ENCODE results near the gene NR3C2. TPM values are rescaled to one million over a fixed set of nuclear protein-coding genes. Genes with fewer than 3 reads are reported as not detected.

Gene NR3C2
- total RNA-seq, 1 experiment from 2014 or later = not detected

DNA sequence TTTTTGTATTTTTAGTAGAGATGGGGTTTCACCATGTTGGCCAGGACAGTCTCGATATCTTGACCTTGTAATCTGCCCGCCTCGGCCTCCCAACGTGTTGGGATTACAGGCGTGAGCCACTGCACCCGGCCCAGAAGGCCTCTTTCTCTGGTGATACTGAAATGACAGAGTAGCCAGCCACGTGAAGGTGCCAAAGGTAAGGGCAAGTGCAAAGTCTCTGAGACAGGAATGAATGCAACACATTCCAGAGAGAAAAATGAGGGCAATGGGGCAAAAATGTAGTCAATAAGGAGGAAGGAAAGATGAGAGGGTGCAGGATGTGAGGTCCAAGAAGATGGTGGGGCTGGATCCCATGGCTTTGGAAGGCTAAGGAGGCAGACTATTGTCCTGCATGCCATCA lies 176.0 kb downstream of the NR3C2 start:
- no peaks in the 10 kb centered on the region for H3K36me3 ChIP-seq
- H3K4me3 ChIP-seq = no peak overlapping the region
- DNase-seq = no peak
- no peaks in the 10 kb centered on the region for H3K9me3 ChIP-seq
- no peaks in the 10 kb centered on the region for H3K27me3 ChIP-seq

DNA sequence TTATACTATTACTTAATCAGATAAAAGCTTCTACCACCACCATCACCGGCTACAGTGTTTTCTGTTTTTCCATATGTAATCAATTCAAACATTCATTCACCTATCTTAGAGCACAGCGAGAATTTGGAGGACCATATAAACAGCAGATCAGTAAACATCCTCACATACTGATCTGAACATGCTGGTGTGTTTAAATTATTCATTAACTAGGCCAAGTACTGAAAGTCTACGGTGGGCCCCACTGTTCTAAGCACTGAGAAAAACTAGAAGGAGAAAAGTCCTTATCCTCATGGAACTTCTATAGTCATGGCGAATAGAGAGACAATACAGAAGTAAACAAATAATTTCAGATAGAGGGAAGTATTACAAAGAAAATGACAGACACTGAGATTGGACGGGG lies 176.6 kb downstream of the NR3C2 start:
- Histone ChIP-seq H3K27me3 (no peaks in the 10 kb centered on the region), H3K36me3 (no peaks in the 10 kb centered on the region), H3K4me3 (no peak overlapping the region), H3K9me3 (no peaks in the 10 kb centered on the region)
- no peak for DNase-seq

DNA sequence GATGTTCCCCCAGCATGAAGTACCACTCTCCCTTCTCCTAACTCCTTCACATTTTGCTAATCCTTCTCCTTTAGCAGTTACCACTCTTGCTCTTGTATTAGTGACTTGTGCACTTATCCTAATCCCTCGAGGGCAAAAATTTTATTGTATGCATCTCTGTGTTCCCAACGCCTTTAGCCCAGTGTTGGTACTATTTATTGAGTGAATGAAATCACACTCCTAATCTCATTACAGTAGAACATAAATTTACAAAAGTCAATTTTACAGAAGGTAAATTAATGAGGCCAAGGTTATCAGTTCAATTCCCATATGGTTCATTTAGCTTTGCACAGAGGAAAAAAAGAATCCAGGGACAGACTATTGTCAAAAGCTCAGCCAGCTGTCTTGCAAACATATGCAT lies 178.4 kb downstream of the NR3C2 start:
- H3K9me3 ChIP-seq = no peaks in the 10 kb centered on the region
- H3K36me3 ChIP-seq = no peaks in the 10 kb centered on the region
- no peak for DNase-seq
- no peak overlapping the region for H3K4me3 ChIP-seq
- no peaks in the 10 kb centered on the region for H3K27me3 ChIP-seq

DNA sequence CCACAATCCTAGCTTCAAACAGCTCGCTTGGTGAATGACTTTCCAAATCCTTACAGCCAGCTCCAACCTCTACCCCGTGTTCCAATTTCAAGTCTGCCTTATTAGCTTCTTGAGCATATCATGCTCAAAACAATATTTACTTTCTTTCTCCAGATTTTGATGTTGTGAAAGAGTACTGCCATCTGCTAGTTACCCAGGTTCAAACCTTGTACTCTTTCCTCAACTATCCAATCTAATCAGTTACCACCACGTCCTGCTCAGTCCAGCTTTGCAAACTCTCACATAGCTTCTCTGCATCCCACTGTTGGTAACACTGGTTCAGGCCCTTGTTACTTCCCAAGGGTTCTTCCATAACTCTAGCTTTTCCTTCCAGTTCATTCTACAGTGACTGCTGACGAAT lies 179.1 kb downstream of the NR3C2 start:
- Histone ChIP-seq H3K36me3 (no peaks in the 10 kb centered on the region), H3K4me3 (no peak overlapping the region), H3K9me3 (no peaks in the 10 kb centered on the region), H3K27me3 (no peaks in the 10 kb centered on the region)
- DNase-seq = no peak

DNA sequence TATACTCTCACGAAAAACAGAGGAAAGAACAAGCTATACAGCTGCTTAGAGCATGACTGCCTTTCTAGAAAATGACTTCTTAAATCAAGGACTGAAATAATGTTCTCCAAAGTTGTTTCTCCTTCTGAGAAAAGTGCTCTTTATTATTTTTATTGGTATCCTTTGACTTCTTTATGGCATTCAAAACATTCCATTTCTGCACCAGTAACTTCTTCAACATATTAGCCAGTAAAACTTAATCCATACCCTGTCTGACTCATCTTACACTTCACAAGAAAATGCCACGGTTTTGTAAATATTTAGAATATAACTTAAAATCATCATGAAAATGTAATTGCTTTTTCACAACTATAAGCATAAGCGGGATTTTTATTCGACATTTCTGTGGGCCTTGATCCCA lies 180.4 kb downstream of the NR3C2 start:
- Histone ChIP-seq H3K27me3 (no peaks in the 10 kb centered on the region), H3K36me3 (no peaks in the 10 kb centered on the region), H3K4me3 (no peak overlapping the region), H3K9me3 (no peaks in the 10 kb centered on the region)
- no peak for DNase-seq

DNA sequence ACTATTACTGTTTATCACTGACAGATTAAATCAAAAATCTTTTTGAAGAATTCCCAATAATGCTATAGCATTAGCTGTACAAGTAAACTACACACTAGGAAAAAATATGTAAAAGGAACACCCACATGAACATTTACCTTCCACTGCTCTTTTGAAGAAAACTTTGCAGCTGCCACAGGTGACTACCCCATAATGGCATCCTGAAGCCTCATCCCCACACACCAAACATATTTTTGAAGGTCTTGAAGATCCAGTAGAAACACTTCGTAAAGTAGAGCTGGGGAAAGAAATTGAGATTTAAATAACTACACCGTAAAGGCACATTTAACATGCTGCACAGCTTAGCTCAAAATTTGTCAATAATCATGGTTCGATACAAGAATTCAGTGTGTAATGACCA lies 182.4 kb downstream of the NR3C2 start:
- Histone ChIP-seq H3K4me3 (no peak overlapping the region), H3K27me3 (no peaks in the 10 kb centered on the region), H3K36me3 (no peaks in the 10 kb centered on the region), H3K9me3 (no peaks in the 10 kb centered on the region)
- no peak for DNase-seq

DNA sequence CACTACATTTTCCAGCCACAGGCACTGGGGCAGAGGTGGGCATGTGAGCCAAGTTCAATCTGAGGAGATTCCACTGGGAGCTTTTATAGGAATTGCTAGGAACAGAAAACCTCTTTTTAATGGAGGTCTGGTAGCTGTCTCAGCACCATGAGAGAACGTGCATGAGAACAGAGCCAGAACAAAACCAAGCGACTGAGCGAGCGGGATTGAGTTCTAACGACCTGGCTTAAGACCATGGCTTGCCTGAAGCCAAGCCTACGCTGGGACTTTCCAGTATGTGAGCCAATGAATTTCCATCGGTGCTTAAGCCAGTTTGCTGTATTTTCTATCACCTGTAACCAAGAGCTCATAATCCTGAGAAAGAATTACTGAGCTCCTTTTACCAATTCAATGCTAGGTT lies 183.7 kb downstream of the NR3C2 start:
- no peaks in the 10 kb centered on the region for H3K27me3 ChIP-seq
- no peak for DNase-seq
- H3K9me3 ChIP-seq = no peaks in the 10 kb centered on the region
- H3K4me3 ChIP-seq = no peak overlapping the region
- H3K36me3 ChIP-seq = no peaks in the 10 kb centered on the region

DNA sequence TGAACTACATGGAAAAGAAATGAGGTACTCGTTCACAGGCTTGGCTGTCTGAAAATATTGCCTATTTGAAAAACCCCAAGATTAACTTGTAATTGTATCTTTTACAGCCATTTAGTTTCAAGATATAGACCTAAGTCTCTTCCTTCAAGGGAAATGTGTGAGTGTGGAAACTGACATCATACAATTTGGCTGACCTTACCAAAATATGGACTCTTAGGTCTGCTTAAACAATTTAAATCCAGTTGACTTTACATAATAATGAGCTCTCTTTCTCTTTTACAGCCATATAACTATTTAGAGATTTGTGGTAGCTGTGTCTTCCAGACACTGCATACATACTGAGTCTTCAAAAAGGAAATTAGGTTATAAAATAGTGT lies 186.9 kb downstream of the NR3C2 start:
- Histone ChIP-seq H3K36me3 (no peaks in the 10 kb centered on the region), H3K27me3 (no peaks in the 10 kb centered on the region), H3K4me3 (no peak overlapping the region), H3K9me3 (no peaks in the 10 kb centered on the region)
- DNase-seq = no peak

DNA sequence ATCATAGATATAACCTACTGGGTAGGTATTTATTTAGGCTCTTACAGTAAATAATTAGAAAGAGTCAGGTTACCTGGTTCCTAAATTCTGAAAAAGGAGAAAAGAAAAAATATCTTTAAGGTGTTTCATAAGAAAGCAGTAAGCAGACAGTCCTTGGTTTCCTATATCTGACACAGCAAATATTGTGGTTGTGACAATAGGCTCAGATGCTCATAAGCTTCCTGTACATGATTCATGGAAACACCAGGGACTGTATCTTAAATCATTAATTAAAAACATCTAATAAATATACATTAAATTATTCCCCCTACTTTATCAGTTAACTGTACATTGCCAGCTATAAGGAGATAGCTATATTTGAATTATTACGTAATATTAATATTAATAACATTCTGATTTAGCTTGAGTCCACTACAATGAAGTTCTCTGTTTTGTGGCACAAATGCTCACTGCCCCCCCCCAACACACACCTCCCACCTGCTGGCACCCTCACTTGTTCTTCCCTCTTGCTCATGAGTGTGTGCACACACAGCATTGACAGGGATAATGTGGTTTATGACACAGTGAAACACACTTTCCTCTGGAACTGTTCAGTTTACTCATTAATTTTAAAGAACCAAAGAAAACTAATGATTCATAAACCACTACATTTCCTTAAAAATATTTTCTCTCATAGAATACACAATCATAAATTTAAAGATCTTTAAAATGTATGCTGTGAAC lies 187.4 kb downstream of the NR3C2 start:
- no peak for DNase-seq
- Histone ChIP-seq H3K9me3 (no peaks in the 10 kb centered on the region), H3K36me3 (no peaks in the 10 kb centered on the region), H3K4me3 (no peak overlapping the region), H3K27me3 (no peaks in the 10 kb centered on the region)

DNA sequence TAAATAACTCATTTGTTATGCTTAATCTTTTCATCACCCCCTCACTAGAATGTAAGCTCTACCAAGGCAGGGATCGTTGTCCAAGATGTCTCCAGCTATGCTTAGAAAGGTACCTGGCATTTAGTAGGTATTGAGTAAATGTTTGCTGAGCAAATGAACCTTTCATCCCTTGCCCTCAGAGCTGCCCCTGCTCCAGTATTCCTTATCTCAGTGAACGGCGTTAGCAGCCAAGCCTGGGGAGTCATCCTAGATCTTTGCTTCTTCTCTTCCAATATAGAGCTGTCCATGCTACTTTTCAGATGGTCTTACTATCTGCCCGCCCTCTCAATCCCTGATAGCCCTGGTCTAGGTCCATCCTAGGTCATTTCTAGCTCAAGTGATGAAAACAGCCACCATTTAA lies 188.4 kb downstream of the NR3C2 start:
- no peaks in the 10 kb centered on the region for H3K9me3 ChIP-seq
- H3K27me3 ChIP-seq = no peaks in the 10 kb centered on the region
- DNase-seq = no peak
- no peaks in the 10 kb centered on the region for H3K36me3 ChIP-seq
- H3K4me3 ChIP-seq = no peak overlapping the region

DNA sequence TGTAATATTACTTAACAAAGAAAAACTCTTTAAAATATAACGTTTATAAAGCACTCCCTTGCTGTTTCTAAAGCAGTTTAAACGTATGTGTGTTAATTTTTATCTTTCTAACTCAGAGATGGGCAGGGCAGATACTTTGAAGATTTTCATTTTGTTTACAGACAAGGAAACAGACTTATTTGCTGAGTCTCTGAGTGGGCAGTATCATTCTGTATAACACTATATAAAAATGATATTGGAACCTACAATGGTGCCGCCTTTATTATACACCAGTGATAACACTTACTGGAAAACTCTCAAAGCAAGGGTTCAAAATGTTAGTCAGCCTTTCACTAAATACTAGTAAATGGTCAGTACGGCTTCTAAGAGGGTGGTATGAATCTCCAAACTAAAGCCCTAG lies 193.4 kb downstream of the NR3C2 start:
- H3K27me3 ChIP-seq = no peaks in the 10 kb centered on the region

DNA sequence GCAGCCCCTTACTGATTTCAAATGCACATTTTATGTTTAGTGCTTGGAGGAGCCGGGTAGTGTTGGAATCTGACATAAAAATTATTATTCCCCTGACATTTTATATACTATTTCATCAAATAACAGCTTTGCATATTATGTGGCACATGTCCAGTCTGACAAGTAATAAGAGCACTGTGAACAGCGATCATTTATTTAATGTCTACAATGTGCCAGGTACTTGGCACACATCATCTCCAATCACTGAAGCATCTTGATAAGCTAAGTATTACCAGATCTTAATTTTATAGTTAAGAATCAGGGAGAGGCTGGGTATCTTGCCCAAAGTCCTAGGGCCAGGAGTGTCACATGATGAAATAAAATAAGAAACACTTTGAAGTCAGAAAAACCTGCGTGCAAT lies 197.2 kb downstream of the NR3C2 start:
- H3K4me3 ChIP-seq = no peak overlapping the region
- no peaks in the 10 kb centered on the region for H3K9me3 ChIP-seq
- no peak for DNase-seq
- H3K27me3 ChIP-seq = no peaks in the 10 kb centered on the region
- H3K36me3 ChIP-seq = no peaks in the 10 kb centered on the region

More for the DNA sequence above, 193.4 kb downstream of the NR3C2 start:
- DNase-seq = no peak
- Histone ChIP-seq H3K9me3 (no peaks in the 10 kb centered on the region), H3K36me3 (no peaks in the 10 kb centered on the region), H3K4me3 (no peak overlapping the region)

DNA sequence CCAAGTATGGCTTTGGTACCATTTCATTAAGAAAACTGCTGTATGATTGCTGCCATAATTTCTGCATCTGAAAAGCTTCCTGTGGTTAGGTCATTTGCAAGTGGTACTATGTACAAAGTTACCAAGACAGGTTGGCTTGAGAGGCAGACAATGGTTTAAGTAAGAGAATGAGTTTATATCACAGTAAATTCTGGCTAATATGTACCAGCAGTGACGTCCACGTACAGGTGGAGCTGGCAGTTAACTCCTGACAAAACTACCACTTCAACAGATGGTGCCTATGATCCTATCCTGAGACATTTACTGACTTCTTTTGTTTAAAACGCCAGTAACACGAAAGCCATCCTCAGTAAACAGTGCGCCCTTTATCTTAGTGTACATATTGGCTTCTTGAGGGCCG lies 198.4 kb downstream of the NR3C2 start:
- no peak overlapping the region for H3K4me3 ChIP-seq
- H3K27me3 ChIP-seq = no peaks in the 10 kb centered on the region
- DNase-seq = no peak
- no peaks in the 10 kb centered on the region for H3K36me3 ChIP-seq
- no peaks in the 10 kb centered on the region for H3K9me3 ChIP-seq

DNA sequence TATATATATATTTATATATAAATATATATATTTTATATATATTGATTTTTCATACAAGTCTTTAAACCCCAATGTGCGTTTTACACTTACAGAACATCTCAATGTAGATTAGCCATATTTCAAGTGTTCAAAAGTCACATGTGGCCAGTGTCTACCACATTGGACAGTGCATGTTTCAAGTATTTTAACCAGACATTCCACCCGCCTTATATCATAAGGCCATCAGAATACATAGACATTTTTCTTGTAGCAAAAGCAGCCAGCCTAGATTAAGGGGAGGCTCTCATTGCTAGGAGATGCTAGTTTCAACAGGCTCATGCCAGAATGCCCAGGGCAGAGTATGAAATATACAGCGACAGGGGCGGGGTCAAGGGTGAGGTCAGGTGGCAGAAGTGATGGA lies 202.0 kb downstream of the NR3C2 start:
- H3K4me3 ChIP-seq = no peak overlapping the region
- no peaks in the 10 kb centered on the region for H3K27me3 ChIP-seq
- no peak for DNase-seq
- H3K9me3 ChIP-seq = no peaks in the 10 kb centered on the region
- no peaks in the 10 kb centered on the region for H3K36me3 ChIP-seq

DNA sequence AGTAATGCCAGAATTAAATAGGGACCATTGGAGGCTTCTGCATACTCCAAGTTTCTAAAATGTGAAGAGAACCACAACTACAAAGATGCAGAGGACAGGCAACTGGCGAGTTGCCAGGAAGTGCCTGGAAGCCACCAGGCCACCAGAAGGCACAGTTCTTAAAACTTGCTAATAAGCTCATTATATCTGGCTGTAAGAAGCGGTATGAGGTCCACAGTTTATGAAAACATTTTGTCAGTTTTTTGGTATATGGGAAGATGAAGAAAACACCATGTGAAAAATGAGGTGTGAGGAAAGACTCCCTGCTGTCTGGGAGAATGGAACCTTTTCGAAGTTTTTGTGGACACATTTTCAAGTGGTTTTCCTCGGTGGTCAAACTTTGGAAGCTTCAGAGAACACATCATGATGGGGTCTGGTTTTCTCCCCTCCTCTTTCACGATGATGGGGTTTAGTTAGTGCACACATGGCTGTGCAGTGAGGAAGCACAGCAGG lies 202.7 kb downstream of the NR3C2 start:
- Histone ChIP-seq H3K9me3 (no peaks in the 10 kb centered on the region), H3K4me3 (no peak overlapping the region), H3K36me3 (no peaks in the 10 kb centered on the region), H3K27me3 (no peaks in the 10 kb centered on the region)
- DNase-seq = no peak

DNA sequence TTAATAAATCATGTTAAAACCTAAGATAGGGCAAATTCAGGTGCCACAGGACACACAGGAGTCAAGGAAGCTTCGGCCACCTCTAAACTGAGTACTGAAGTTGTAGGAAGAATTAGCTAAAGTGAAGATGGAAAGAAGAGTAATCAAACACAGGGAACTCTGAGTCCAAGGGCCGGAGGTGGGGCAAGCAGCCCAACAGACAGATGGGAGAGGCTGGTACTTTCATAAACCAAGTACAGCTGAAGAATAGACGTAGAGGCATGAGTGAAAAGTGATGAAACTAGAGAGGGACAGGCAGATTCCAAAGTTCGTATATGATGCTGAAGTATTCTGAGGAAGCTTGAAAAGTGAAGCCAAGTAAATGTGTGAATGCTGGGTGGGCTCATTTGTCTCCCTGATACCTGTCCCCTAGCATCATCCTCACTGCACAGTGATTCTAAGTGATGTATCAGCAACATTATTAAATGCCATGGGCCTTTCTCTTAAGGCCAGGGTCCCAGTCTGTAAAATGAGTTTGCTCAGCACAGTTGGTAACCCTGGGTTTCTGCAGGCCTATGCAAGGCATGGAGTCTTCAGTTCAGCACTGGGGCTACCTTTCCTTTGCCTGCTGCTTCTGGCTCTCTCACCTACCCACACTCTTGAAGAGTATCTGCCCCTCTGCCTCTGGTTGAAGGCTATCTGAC lies 203.3 kb downstream of the NR3C2 start:
- DNase-seq = no peak
- H3K9me3 ChIP-seq = no peaks in the 10 kb centered on the region
- H3K27me3 ChIP-seq = no peaks in the 10 kb centered on the region
- no peak overlapping the region for H3K4me3 ChIP-seq
- H3K36me3 ChIP-seq = no peaks in the 10 kb centered on the region

DNA sequence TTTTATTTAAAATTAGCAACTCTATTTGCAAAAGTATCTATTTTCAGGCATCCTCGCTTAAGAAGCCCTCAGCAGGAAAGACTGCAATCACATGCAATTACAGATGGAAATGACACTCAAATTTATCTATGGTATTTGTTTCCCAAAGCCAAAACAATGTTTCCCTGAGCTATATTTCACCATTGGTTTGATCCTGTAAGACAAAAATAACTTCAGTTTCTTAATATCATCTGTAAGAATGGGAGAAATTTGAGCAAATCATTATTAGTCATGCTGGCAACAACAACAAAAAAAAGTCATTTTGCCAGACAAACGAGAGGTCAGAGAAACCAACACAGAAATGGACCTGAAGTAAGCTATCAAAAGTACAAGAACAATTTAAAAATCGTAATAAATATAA lies 204.1 kb downstream of the NR3C2 start:
- Histone ChIP-seq H3K36me3 (no peaks in the 10 kb centered on the region), H3K27me3 (no peaks in the 10 kb centered on the region)
- no peak for DNase-seq

DNA sequence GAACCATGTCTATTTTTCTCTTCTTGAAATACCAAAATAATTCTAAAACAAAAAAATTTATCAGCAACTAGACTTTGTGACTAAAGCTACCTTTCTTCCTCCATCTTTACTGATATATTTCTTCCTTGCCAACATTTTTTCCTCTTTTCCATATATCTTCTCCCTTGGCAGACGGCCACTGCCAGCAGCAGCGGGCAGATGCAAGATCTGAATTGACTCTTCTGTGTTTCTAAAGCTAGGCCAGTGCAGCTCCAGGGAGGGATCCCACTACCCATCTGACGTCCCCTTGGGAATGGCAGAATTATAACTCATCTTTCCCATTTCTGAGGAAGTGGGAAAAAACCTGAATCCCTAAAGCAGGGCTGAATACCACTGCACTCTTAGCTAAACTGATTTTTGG lies 206.4 kb downstream of the NR3C2 start:
- H3K4me3 ChIP-seq = no peak overlapping the region
- DNase-seq = no peak
- H3K27me3 ChIP-seq = no peaks in the 10 kb centered on the region
- no peaks in the 10 kb centered on the region for H3K36me3 ChIP-seq
- no peaks in the 10 kb centered on the region for H3K9me3 ChIP-seq

More for the DNA sequence above, 204.1 kb downstream of the NR3C2 start:
- Histone ChIP-seq H3K4me3 (no peak overlapping the region), H3K9me3 (no peaks in the 10 kb centered on the region)
